ENCODE data around the gene ANKRD2.

DNA sequence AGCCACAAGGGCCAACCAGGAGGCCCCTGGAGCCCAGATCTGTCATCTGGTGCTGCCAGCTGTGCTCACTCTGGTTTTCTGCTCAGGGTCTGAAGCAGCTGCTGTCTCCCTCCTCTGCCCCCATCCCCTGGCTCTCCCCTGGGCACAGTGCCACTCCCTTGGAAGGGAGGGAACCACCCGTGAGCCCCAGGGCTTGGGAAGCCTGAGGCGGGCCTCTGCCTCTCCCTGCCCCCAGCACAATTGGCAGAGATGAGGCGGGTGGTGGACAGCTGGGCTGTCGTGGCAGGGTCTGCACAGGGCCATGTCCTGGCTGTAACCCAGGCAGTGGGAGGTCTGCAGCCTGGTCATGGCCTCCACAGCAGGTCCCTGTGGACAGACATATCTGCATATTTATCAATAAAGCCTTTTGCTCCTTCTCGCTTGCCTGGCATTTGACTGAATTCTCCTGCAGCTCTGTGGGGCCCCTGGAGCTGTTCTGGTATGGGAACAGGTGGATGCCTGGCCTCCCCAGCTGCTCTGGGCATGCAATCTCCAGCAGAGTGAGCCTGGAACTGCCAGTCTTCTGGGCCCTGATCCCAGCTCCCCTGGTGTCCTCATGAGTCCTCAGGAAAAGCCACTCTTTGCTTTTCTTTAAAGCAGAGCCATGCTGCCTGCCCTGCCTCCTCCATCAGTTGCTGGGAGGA, 1.6 kb upstream of the ANKRD2 start:
- TF ChIP-seq CHD4 (IDR thresholded peaks at IDR 0.05), result no peak
- TF ChIP-seq, protein P1, sequence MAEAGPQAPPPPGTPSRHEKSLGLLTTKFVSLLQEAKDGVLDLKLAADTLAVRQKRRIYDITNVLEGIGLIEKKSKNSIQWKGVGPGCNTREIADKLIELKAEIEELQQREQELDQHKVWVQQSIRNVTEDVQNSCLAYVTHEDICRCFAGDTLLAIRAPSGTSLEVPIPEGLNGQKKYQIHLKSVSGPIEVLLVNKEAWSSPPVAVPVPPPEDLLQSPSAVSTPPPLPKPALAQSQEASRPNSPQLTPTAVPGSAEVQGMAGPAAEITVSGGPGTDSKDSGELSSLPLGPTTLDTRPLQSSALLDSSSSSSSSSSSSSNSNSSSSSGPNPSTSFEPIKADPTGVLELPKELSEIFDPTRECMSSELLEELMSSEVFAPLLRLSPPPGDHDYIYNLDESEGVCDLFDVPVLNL (IDR thresholded peaks at IDR 0.05; ENCODE audit: low read depth, low read length), result no peak
- no peak for TF ChIP-seq NR2C1 (IDR thresholded peaks at IDR 0.05)
- TF ChIP-seq NBN (IDR thresholded peaks at IDR 0.05), result no peak
- no peak for TF ChIP-seq SP1 (IDR thresholded peaks at IDR 0.05; ENCODE audit: low read depth, low read length)
- TF ChIP-seq, protein P2, sequence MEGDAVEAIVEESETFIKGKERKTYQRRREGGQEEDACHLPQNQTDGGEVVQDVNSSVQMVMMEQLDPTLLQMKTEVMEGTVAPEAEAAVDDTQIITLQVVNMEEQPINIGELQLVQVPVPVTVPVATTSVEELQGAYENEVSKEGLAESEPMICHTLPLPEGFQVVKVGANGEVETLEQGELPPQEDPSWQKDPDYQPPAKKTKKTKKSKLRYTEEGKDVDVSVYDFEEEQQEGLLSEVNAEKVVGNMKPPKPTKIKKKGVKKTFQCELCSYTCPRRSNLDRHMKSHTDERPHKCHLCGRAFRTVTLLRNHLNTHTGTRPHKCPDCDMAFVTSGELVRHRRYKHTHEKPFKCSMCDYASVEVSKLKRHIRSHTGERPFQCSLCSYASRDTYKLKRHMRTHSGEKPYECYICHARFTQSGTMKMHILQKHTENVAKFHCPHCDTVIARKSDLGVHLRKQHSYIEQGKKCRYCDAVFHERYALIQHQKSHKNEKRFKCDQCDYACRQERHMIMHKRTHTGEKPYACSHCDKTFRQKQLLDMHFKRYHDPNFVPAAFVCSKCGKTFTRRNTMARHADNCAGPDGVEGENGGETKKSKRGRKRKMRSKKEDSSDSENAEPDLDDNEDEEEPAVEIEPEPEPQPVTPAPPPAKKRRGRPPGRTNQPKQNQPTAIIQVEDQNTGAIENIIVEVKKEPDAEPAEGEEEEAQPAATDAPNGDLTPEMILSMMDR (IDR thresholded peaks at IDR 0.05 in 2 of 3, conservative IDR thresholded peaks at IDR 0.05 in 1 of 3; ENCODE audit: control insufficient read depth in 2 of 3, extremely low read depth in 1 of 3, insufficient read depth in 1 of 3, low read depth in 3 of 3, low read length in 3 of 3), result no peak
- TF ChIP-seq CBX3 (IDR thresholded peaks at IDR 0.05; ENCODE audit: borderline replicate concordance, low read depth), result no peak
- no peak for TF ChIP-seq SIN3A (IDR thresholded peaks at IDR 0.05; ENCODE audit: low read depth, low read length)
- TF ChIP-seq NFXL1 (IDR thresholded peaks at IDR 0.05; ENCODE audit: borderline replicate concordance), result no peak
- TF ChIP-seq, protein P3, sequence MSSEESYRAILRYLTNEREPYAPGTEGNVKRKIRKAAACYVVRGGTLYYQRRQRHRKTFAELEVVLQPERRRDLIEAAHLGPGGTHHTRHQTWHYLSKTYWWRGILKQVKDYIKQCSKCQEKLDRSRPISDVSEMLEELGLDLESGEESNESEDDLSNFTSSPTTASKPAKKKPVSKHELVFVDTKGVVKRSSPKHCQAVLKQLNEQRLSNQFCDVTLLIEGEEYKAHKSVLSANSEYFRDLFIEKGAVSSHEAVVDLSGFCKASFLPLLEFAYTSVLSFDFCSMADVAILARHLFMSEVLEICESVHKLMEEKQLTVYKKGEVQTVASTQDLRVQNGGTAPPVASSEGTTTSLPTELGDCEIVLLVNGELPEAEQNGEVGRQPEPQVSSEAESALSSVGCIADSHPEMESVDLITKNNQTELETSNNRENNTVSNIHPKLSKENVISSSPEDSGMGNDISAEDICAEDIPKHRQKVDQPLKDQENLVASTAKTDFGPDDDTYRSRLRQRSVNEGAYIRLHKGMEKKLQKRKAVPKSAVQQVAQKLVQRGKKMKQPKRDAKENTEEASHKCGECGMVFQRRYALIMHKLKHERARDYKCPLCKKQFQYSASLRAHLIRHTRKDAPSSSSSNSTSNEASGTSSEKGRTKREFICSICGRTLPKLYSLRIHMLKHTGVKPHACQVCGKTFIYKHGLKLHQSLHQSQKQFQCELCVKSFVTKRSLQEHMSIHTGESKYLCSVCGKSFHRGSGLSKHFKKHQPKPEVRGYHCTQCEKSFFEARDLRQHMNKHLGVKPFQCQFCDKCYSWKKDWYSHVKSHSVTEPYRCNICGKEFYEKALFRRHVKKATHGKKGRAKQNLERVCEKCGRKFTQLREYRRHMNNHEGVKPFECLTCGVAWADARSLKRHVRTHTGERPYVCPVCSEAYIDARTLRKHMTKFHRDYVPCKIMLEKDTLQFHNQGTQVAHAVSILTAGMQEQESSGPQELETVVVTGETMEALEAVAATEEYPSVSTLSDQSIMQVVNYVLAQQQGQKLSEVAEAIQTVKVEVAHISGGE (CRISPR knock-in tag; IDR thresholded peaks at IDR 0.05), result no peak
- TF ChIP-seq POLR2A (IDR thresholded peaks at IDR 0.05; ENCODE audit: low read depth, low read length), result no peak
- no peak for TF ChIP-seq POLR2AphosphoS5 (IDR thresholded peaks at IDR 0.05; ENCODE audit: low read length)
- no peak for TF ChIP-seq NR2C2 (IDR thresholded peaks at IDR 0.05; ENCODE audit: borderline replicate concordance, control insufficient read depth, insufficient read length, low read depth)
- TF ChIP-seq, protein P4, sequence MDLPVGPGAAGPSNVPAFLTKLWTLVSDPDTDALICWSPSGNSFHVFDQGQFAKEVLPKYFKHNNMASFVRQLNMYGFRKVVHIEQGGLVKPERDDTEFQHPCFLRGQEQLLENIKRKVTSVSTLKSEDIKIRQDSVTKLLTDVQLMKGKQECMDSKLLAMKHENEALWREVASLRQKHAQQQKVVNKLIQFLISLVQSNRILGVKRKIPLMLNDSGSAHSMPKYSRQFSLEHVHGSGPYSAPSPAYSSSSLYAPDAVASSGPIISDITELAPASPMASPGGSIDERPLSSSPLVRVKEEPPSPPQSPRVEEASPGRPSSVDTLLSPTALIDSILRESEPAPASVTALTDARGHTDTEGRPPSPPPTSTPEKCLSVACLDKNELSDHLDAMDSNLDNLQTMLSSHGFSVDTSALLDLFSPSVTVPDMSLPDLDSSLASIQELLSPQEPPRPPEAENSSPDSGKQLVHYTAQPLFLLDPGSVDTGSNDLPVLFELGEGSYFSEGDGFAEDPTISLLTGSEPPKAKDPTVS (IDR thresholded peaks at IDR 0.05; ENCODE audit: low read depth, low read length), result no peak

Measured in GM12878 (cell line).